ENCODE measurements around the gene PTGES3. TPM values are rescaled to one million over a fixed set of nuclear protein-coding genes. Genes with fewer than 3 reads are reported as not detected.

PTGES3 gene
- total RNA-seq, 2 experiments from 2014 or later = 240 to 241 TPM

DNA sequence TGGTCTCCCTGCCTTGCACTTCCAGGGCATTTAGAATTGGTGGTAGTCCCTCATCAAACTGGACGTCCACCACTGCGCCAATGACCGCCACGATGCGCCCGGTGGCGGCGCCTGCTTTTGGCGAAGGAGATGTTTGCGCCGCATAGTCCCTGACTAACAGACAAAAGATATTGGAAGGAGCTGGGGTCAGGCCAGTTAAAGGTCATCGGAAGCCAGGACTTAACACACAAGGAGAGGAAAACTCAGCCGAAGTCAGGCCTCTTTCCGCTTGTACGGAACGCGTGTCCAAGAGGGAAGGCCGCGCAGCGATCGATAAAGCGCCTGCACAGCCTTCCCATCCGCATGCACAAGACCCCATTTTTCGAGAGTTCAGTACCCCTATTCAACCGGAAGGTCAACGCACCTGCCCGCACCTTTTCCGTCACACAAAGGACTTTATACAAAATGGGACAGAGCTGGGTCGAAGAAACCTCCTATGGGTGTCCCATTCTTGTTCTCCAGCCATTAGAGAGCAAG lies 42.8 kb downstream of the PTGES3 start:
- Mint-ChIP-seq H3K4me3 (peak overlapping the region; percentile 90), H3K36me3 (ENCODE audit: low read depth) (peaks cover 47% of the 10 kb centered on the region), H3K27ac (peak overlapping the region; percentile 95), H3K9me3 (no peaks in the 10 kb centered on the region), H3K27me3 (no peaks in the 10 kb centered on the region), H3K4me1 (peaks cover 38% of the 10 kb centered on the region)
- ChIA-PET CTCF (interaction anchor here (0.8 to 2.8 kb wide), 4 partner anchors 9 to 72 kb away, joined by 3 to 50 read pairs (median 4); no protein-coding TSS in a partner anchor), POLR2A (interaction anchor here (0.5 to 5.8 kb wide), 14 partner anchors 10 to 678 kb away, joined by 3 to 103 read pairs (median 10); partner anchors contain the start of genes BAZ2A, NACA, PRIM1 and PTGES3)
- peak; percentile 29 for DNase-seq

DNA sequence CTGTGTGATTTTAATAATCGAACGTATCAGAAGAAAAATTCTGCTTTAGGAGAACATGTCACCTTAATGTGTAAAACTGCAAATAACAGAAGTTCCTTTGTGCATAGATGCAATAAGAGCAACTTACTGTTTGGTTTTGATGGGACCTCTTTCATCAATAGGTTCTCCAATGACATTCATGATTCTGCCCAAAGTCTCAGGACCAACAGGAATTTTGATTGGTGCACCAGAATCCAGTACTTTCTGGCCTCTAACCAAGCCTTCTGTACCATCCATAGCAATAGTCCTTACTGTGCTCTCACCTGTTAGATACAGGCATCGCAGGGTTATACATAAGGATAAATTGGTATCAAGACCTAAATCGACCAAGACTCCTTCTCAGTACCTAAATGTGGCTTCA lies 43.4 kb downstream of the PTGES3 start:
- Mint-ChIP-seq H3K36me3 (ENCODE audit: low read depth) (peaks cover 51% of the 10 kb centered on the region), H3K4me3 (peak overlapping the region; percentile 90), H3K9me3 (no peaks in the 10 kb centered on the region), H3K27me3 (no peaks in the 10 kb centered on the region), H3K4me1 (peaks cover 42% of the 10 kb centered on the region), H3K27ac (peak overlapping the region; percentile 95)
- no peak for DNase-seq
- ChIA-PET POLR2A (interaction anchor here (1.2 to 5.8 kb wide), 11 partner anchors 9 to 107 kb away, joined by 3 to 103 read pairs (median 14); partner anchors contain the start of genes BAZ2A, NACA, PRIM1 and PTGES3), CTCF (interaction anchor here (1.6 to 2.8 kb wide), 2 partner anchors 9 to 40 kb away, joined by 4 to 50 read pairs; no protein-coding TSS in a partner anchor)

DNA sequence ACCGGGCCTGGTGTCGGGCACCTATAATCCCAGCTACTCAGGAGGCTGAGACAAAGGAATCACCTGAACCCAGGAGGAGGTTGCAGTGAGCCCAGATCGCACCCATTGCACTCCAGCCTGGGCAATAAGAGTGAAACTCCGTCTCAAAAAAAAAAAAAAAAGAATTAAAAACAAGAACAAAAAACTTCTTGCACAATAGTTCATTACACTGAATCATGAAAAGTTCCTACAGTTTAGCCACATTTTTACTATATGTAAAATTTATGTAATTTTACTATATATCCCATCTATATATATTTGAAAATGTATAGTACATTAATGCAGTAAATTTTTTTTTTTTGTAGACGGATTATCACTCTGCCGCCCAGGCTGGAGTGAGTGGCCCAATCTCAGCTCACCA lies 46.9 kb downstream of the PTGES3 start:
- Mint-ChIP-seq H3K36me3 (ENCODE audit: low read depth) (peaks cover 77% of the 10 kb centered on the region), H3K4me3 (no peak overlapping the region), H3K9me3 (no peaks in the 10 kb centered on the region), H3K27ac (no peak overlapping the region), H3K4me1 (peaks cover 65% of the 10 kb centered on the region), H3K27me3 (no peaks in the 10 kb centered on the region)
- ChIA-PET CTCF (no interaction called here), POLR2A (interaction anchor here (3.6 kb wide), 1 partner anchor 12 kb away, joined by 12 read pairs; the partner anchor contains the start of gene BAZ2A)
- no peak for DNase-seq

DNA sequence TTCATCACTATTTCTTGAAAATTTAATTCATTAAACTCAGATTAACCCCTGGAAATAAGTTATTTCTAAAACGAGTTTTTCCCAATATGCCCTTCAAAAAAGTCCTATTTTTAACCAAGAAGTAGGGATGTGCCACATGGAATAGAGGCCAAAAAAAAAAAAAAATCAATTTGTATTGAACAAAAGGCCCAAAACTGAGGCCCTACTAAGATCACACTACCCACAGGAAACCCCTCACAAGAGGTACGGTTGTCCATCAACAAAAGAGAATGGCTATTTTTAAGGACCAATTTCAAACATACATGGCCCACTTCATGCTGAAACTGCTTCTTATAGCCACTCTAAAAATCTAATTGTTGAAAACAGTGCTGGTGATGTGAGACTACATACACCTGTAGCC lies 50.5 kb downstream of the PTGES3 start:
- H3K27me3 Mint-ChIP-seq = no peaks in the 10 kb centered on the region
- H3K36me3 Mint-ChIP-seq (ENCODE audit: low read depth) = peaks cover 49% of the 10 kb centered on the region
- H3K9me3 Mint-ChIP-seq = no peaks in the 10 kb centered on the region
- peak overlapping the region; percentile 66 for H3K27ac Mint-ChIP-seq
- POLR2A ChIA-PET = interaction anchor here (2.0 to 5.5 kb wide), 2 partner anchors 8 kb away, joined by 17 to 103 read pairs; partner anchors contain the start of genes ATP5F1B and BAZ2A
- DNase-seq = no peak
- H3K4me1 Mint-ChIP-seq = peaks cover 59% of the 10 kb centered on the region
- H3K4me3 Mint-ChIP-seq = no peak overlapping the region
- CTCF ChIA-PET = no interaction called here

DNA sequence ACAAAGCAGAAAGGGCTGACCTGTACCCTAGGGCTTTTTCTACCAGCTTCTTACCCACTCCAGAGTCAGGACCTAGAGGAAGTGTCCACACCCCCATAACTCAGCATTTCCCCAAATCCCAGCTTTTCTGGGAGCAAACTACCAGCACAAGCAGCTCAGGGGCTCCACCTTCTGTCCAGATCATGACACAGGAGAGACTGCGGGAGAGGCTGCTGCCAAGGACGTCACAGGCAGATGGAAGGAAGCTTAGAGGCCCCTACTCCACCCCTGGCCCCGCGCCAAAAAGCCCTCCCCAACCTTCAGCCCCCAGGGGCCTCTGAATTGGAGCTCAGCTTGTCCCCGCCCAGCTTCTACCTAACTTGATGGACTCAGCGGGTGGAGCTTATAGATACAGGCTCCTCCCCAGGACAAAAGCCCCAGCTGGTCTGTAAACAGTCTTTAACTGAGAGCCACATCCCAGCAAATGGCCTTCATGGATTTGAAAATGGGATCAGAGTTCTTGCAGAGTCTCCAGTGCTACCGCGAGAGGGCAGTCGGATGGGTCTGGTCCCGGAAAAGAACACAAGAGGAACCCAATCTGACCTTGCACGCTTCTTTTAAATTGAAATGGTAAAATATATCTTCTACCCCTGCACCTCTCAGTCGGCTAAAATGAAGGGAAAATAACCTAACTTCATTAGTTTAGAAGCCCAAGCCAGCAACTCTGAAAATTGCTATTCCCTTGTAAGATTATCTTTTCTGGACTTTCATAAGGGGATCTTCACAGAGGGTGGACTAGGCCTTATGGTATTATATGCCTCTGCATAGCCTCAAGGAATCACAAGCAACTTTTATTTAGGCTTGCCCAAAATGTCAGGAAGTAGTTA lies 51.2 kb downstream of the PTGES3 start:
- no peaks in the 10 kb centered on the region for H3K9me3 Mint-ChIP-seq
- peak; percentile 92 for DNase-seq
- H3K4me3 Mint-ChIP-seq = peak overlapping the region; percentile 96
- H3K27me3 Mint-ChIP-seq = no peaks in the 10 kb centered on the region
- peaks cover 42% of the 10 kb centered on the region for H3K36me3 Mint-ChIP-seq (ENCODE audit: low read depth)
- POLR2A ChIA-PET = interaction anchor here (0.7 to 5.5 kb wide), 21 partner anchors 9 to 592 kb away, joined by 3 to 103 read pairs (median 6); partner anchors contain the start of genes ATP5F1B, MYL6, NACA and PRIM1
- peak overlapping the region; percentile 80 for H3K27ac Mint-ChIP-seq
- peaks cover 59% of the 10 kb centered on the region for H3K4me1 Mint-ChIP-seq
- CTCF ChIA-PET = interaction anchor here (0.6 to 3.9 kb wide), 43 partner anchors 9 to 819 kb away, joined by 3 to 80 read pairs (median 4); partner anchors contain the start of genes ATP5F1B, CNPY2, NACA and ORMDL2

DNA sequence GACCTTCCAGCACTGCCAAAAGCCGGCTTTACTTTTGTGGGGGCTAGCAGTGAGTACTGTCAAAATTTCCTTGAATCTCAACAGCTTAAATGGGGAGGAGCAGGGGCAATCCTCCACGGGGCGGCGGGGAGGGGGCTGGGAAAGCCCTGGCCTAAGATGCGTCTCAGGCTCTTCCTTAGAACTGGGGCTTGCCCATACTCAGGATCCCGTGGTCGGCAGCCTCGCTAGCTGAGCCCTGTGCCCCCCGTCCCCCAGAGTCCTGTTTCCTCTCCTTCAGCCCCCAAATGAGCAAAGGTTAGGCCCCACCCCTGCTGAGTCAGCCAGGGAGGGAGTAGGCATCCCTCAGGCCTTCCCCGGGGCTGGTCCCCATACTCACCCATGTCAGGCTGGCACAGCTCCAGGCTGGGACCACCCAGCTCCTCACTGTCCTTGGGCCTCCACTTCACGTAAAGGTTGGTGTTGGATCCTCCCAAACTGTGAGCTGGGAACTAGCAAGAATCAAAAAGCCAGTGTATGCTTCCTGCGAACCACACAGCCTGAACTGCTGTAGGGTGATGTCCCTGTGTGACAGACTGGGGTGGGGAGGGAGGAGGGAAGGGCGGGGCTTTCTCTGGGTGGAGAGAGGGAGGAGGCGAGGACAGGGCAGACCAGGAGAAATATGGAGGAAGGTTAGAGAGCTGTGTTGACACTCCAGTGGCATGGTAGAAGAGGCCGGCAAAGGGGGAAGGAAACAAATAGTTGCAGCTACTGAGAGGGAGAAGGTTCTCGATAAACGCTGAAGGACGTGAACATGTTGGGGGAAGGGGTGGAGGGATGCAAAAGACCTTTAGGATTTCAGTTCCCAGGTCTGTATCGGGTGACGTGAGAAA lies 52.0 kb downstream of the PTGES3 start:
- ChIA-PET POLR2A (interaction anchor here (0.6 to 5.5 kb wide), 25 partner anchors 8 to 593 kb away, joined by 3 to 103 read pairs (median 5); partner anchors contain the start of genes ATP5F1B, MYL6, NACA and PRIM1), CTCF (interaction anchor here (0.6 to 3.9 kb wide), 43 partner anchors 10 to 818 kb away, joined by 3 to 80 read pairs (median 4); partner anchors contain the start of genes ATP5F1B, CNPY2, NACA and ORMDL2)
- Mint-ChIP-seq H3K27ac (peak overlapping the region; percentile 80), H3K4me3 (peak overlapping the region; percentile 96), H3K27me3 (no peaks in the 10 kb centered on the region), H3K4me1 (peaks cover 67% of the 10 kb centered on the region), H3K9me3 (no peaks in the 10 kb centered on the region), H3K36me3 (ENCODE audit: low read depth) (peaks cover 40% of the 10 kb centered on the region)
- DNase-seq = peak; percentile 88

DNA sequence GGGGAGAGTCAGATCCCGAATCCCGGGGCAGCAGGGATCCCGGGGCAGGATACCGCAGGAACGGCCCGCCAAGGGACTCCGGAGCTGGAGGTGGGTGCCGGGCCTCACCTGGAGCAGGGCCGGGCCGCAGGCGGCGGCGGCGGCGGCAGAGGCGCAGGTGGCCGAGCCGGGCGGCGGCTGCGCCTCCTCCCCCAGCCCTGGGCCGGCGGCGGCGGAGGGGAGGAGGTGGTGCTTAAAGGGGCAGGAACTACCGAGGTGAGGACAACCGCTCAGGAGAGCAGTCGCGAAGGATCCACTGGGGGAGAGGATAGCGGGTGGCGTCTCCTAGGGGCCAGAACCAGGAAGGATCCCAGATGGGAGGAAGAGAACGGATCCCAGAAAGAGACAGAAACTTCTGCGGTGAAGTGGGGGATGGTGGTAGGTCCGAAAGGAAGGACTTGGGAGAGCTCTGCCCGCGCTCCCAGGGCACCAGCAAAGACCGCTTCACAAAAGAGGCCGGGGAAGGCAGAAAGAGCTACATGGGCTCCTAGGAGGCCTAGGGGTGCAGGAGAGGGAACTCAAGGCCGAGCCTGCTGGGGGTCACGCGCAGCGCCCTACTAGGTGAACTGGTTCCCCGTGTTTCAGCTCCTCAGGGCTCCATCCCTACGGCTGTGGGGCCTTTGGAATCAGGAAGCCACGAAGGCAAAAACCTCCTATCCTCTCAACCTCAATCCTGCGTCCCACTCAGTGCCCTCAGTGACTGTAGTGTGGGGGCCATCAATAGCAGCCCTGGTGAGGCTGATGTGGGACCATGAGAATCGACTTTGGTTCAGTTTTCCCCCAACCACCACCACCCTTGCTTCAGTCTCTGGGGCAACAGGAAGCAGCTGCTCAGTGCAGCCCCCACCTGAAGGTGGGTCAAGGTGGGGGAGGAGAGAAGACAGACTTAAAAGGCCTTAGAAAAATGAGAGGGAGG lies 53.0 kb downstream of the PTGES3 start:
- H3K4me1 Mint-ChIP-seq = peaks cover 73% of the 10 kb centered on the region
- peaks cover 40% of the 10 kb centered on the region for H3K36me3 Mint-ChIP-seq (ENCODE audit: low read depth)
- no peaks in the 10 kb centered on the region for H3K9me3 Mint-ChIP-seq
- H3K27me3 Mint-ChIP-seq = no peaks in the 10 kb centered on the region
- peak; percentile 76 for DNase-seq
- peak overlapping the region; percentile 96 for H3K4me3 Mint-ChIP-seq
- CTCF ChIA-PET = interaction anchor here (0.6 to 3.9 kb wide), 16 partner anchors 8 to 367 kb away, joined by 3 to 80 read pairs (median 7); partner anchors contain the start of genes ATP5F1B and PTGES3
- POLR2A ChIA-PET = interaction anchor here (0.6 to 5.5 kb wide), 19 partner anchors 11 to 594 kb away, joined by 3 to 103 read pairs (median 6); partner anchors contain the start of genes ATP5F1B, NACA, PTGES3 and SHMT2
- H3K27ac Mint-ChIP-seq = peak overlapping the region; percentile 80

DNA sequence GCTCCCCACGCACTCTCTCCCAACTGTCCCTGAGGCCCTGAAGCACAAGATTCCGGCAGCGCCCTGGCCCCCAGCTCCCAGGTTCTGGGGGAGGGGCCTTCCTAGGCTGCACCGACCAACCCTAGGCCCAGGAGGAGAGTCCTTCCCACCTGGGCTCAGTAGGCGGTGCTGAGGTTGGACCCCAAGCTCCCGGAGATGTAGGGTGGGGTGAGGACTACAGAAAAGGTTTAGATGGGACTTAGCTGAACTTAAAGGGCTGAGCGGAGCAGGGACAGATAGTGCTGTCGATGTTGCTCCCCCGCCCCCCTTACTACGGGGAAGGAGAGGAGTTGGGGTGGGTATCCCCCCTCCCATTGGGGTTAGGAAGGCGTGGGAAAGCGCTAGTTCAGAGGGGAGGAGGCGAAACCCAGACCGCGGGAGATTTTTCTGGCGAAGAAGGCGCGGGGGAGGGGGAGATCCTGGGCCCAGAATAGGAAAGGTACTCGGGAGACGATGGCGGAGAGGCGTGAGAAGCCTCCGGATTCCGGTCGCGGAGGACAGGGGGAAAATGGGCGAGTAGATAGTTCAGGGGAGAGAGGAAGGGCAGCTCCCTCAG lies 53.7 kb downstream of the PTGES3 start:
- ChIA-PET CTCF (interaction anchor here (0.6 to 3.9 kb wide), 7 partner anchors 8 to 52 kb away, joined by 3 to 80 read pairs (median 18); partner anchors contain the start of genes ATP5F1B and PTGES3), POLR2A (interaction anchor here (1.1 to 5.5 kb wide), 9 partner anchors 12 to 595 kb away, joined by 3 to 103 read pairs (median 6); partner anchors contain the start of genes ATP5F1B, PTGES3, SHMT2 and STAT6)
- Mint-ChIP-seq H3K4me3 (peak overlapping the region; percentile 96), H3K27me3 (no peaks in the 10 kb centered on the region), H3K4me1 (peaks cover 68% of the 10 kb centered on the region), H3K36me3 (ENCODE audit: low read depth) (peaks cover 35% of the 10 kb centered on the region), H3K27ac (peak overlapping the region; percentile 66), H3K9me3 (no peaks in the 10 kb centered on the region)
- DNase-seq = no peak

DNA sequence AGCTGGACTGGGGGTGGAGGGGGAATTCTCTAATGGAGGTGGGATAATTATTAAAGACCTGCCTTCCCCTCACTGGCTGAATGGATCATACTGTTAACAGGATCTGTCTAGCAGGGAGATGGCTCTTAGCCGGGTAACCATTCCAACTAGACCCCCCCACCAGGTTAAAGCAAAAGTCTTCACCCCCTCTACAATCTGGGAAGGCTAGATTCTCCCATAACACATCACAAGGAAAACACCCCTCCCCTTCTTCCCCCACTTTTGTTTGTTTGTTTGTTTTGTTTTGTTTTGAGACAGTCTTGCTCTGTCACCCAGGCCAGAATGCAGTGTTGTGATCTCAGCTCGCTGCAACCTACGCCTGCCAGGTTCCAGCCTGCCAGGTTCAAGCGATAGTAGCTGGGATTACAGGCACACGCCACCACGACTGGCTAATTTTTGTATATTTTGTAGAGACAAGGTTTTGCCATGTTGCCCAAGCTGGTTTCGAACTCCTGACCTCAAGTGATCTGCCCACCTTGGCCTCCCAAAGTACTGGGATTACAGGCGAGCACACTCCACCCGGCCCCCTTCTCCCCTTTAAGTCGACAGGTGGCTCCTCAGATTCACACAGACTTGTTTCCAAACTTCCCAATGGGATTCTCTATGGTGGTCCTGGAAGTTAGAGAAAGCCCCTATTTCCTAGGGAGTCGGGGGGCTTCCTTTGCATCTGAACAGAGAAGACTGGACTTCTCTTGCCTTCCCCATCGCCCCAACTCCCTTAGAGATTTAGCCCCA lies 54.4 kb downstream of the PTGES3 start:
- POLR2A ChIA-PET = interaction anchor here (1.1 to 5.5 kb wide), 4 partner anchors 12 to 152 kb away, joined by 3 to 103 read pairs (median 34); partner anchors contain the start of genes ATP5F1B and PTGES3
- CTCF ChIA-PET = interaction anchor here (0.7 to 3.9 kb wide), 5 partner anchors 9 to 52 kb away, joined by 3 to 80 read pairs (median 3); partner anchors contain the start of gene PTGES3
- no peaks in the 10 kb centered on the region for H3K27me3 Mint-ChIP-seq
- H3K27ac Mint-ChIP-seq = peak overlapping the region; percentile 66
- H3K36me3 Mint-ChIP-seq (ENCODE audit: low read depth) = peaks cover 36% of the 10 kb centered on the region
- peaks cover 67% of the 10 kb centered on the region for H3K4me1 Mint-ChIP-seq
- no peaks in the 10 kb centered on the region for H3K9me3 Mint-ChIP-seq
- H3K4me3 Mint-ChIP-seq = peak overlapping the region; percentile 96
- DNase-seq = no peak

Measured in activated CD4-positive, alpha-beta memory T cell treated with anti-CD3 and anti-CD28 coated beads, Interleukin-2, amount 10 ng/mL, durations not matched to agents 7 days and 5 days (primary cell).